ENCODE results near the gene CRYGN. TPM values are rescaled to one million over a fixed set of nuclear protein-coding genes. Genes with fewer than 3 reads are reported as not detected.

Gene CRYGN
- total and polyA plus RNA-seq, 2 experiments from 2014 or later = 0.59 to 1.5 TPM

GRCh38 chr7:151399305-151399601 is 40.7 kb downstream of the CRYGN start:
- no peak overlapping the region for H3K4me3 Mint-ChIP-seq
- H3K36me3 ChIP-seq (ENCODE audit: insufficient read depth) = no peaks in the 10 kb centered on the region
- no peaks in the 10 kb centered on the region for H3K9me2 ChIP-seq (ENCODE audit: insufficient read depth)
- H3K27ac Mint-ChIP-seq = no peak overlapping the region
- peaks cover 33% of the 10 kb centered on the region for H3K4me1 Mint-ChIP-seq
- no peak overlapping the region for H3K4me3 ChIP-seq
- TF ChIP-seq ZNF331 (CRISPR knock-in tag; IDR thresholded peaks at IDR 0.05; ENCODE audit: low read depth) = no peak
- no peak for TF ChIP-seq ZNF462 (CRISPR knock-in tag; IDR thresholded peaks at IDR 0.05)
- TF ChIP-seq ETS1 (IDR thresholded peaks at IDR 0.05) = no peak
- no peak for TF ChIP-seq EZH2 (IDR thresholded peaks at IDR 0.05; ENCODE audit: low read depth, unreplicated experiment)
- no peak for TF ChIP-seq POLR2AphosphoS5 (IDR thresholded peaks at IDR 0.05; ENCODE audit: low read depth)
- no peak for TF ChIP-seq REST (IDR thresholded peaks at IDR 0.05; ENCODE audit: unreplicated experiment)
- TF ChIP-seq EZH2phosphoT487 (IDR thresholded peaks at IDR 0.05; ENCODE audit: unreplicated experiment) = no peak
- TF ChIP-seq CREB1 (CRISPR knock-in tag; IDR thresholded peaks at IDR 0.05; ENCODE audit: low read depth) = no peak
- no peak for TF ChIP-seq ZNF114 (CRISPR knock-in tag; IDR thresholded peaks at IDR 0.05)
- TF ChIP-seq NANOG (IDR thresholded peaks at IDR 0.05; ENCODE audit: borderline replicate concordance) = no peak
- H3K27me3 ChIP-seq (ENCODE audit: insufficient read depth) = no peaks in the 10 kb centered on the region
- H3K27ac ChIP-seq (ENCODE audit: low read depth) = no peak overlapping the region
- no peak overlapping the region for H2AFZ ChIP-seq
- H3K9me3 Mint-ChIP-seq = no peaks in the 10 kb centered on the region
- H3F3A ChIP-seq (replicated peaks; ENCODE audit: low read depth) = peaks cover 10% of the 10 kb centered on the region; the same call in 1 of the 2 replicates
- H3K79me2 ChIP-seq (replicated peaks; ENCODE audit: insufficient read depth) = no peaks in the 10 kb centered on the region
- no peaks in the 10 kb centered on the region for H4K20me1 ChIP-seq (replicated peaks; ENCODE audit: insufficient read depth)
- peaks cover 10% of the 10 kb centered on the region for H3K36me3 Mint-ChIP-seq (ENCODE audit: low read depth)
- H3K4me1 ChIP-seq (ENCODE audit: insufficient read depth) = no peaks in the 10 kb centered on the region
- ATAC-seq (no peak), DNase-seq (ENCODE audit: low spot score) (no peak)
- H3K4me2 ChIP-seq = no peak overlapping the region
- H3K27me3 Mint-ChIP-seq (ENCODE audit: insufficient read depth, low read depth, poor library complexity) = peaks cover 27% of the 10 kb centered on the region

Measured in GM23338 (cell line).